Stomach (tissue), 9 donors: ENCODE measurements around the gene ALDH1A1. TPM values are rescaled to one million over a fixed set of nuclear protein-coding genes. Genes with fewer than 3 reads are reported as not detected.

Source experiments
- DNase-seq, 2 donors: peaks; one replicate each; pipeline versions ENCODE4 v3.0.0 to v3.0.0-alpha.2; 2013 to 2019
- H3K27ac ChIP-seq, 5 donors: fragments of 200-600 bp in 4 of 5; sonication (generic) in 4 of 5; one replicate each; pipeline ENCODE4 v1.5.1; 2013 to 2019; ENCODE audit warnings: mild to moderate bottlenecking in 1 of 5, moderate library complexity in 1 of 5
- H3K27me3 ChIP-seq, 3 donors: fragments of 200-600 bp; sonication (generic); one replicate each; pipeline ENCODE4 v1.5.1; 2017 to 2019; ENCODE audit warnings: mixed run types in 1 of 3
- H3K36me3 ChIP-seq, 4 donors: fragments of 200-600 bp; sonication (generic); 1 replicate in 3 of 4; 2 replicates in 1 of 4; pipeline ENCODE4 v1.5.1; 2016 to 2019
- H3K4me1 ChIP-seq, 4 donors: fragments of 200-600 bp; sonication (generic); one replicate each; pipeline ENCODE4 v1.5.1; 2016 to 2019
- H3K4me3 ChIP-seq, 4 donors: fragments of 200-600 bp; sonication (generic) in 3 of 4; one replicate each; pipeline ENCODE4 v1.5.1; 2016 to 2019; ENCODE audit warnings: mild to moderate bottlenecking in 1 of 4
- H3K9me3 ChIP-seq, 4 donors: fragments of 200-600 bp; sonication (generic); one replicate each; pipeline ENCODE4 v1.5.1; 2016 to 2019
- CTCF ChIP-seq, 7 experiments: fragments of 450-650 bp in 4 of 7; fragments of 200-600 bp in 3 of 7; sonication (generic) in 3 of 7; IDR thresholded peaks; one replicate each; pipeline ENCODE4 v1.5.1; 2016 to 2019; ENCODE audit warnings: antibody characterized with exemption in 7 of 7, control low read depth in 2 of 7, mild to moderate bottlenecking in 1 of 7
- EP300 ChIP-seq: sonication (generic); formaldehyde crosslinking; IDR thresholded peaks from one replicate; pipeline ENCODE4 v1.6.1; 2017; ENCODE audit warnings: antibody characterized with exemption
- POLR2A ChIP-seq, 4 donors: fragments of 450-650 bp; IDR thresholded peaks; one replicate each; pipeline ENCODE4 v1.6.1; 2016; ENCODE audit warnings: antibody characterized with exemption in 4 of 4, control low read depth in 2 of 4, mild to moderate bottlenecking in 1 of 4, moderate library complexity in 1 of 4
- POLR2AphosphoS5 ChIP-seq, 3 donors: sonication (generic); formaldehyde crosslinking; IDR thresholded peaks; one replicate each; pipeline ENCODE4 v1.6.1; 2016; ENCODE audit warnings: antibody characterized with exemption in 3 of 3
- WGBS, 5 donors: extraction: QIAGEN DNeasy Blood & Tissue Kit in 3 of 5; methylation state at CpG; one replicate each; pipeline versions ENCODE4 v1.1.5 to v1.1.7; 2013 to 2018; 5-methylcytosine and 5-hydroxymethylcytosine counted together
- intact Hi-C: fragments of 100-400 bp; cut with DNase I; formaldehyde crosslinking; loops from one replicate; pipeline ENCODE4 v1.15.1; 2023; ENCODE audit warnings: low total_unique reads
- polyA plus RNA-seq, 3 donors: library from polyadenylated mRNA; stranded (reverse); fragments of 200-250 nt; gene quantifications; one replicate each; pipeline ENCODE4 v1.2.3, GENCODE V29; 2013
- total RNA-seq, 5 donors: library from RNA; depleted of rRNA; stranded (reverse); fragments of >200 nt; gene quantifications; one replicate each; pipeline versions ENCODE4 v1.1.0 to v1.2.3, GENCODE V29; 2014 to 2016
- donor health status: healthy with polysubstance abuse.
- donor health status: Bipolar disorder and iron deficiency.
- donor health status: healthy.

ALDH1A1 gene
- total and polyA plus RNA-seq, 8 donors, result 92.1 to 423 (median 252) TPM

GRCh38 chr9:72897069-72897649 is 55.7 kb downstream of the ALDH1A1 start:
- DNase-seq, result no peak
- TF ChIP-seq POLR2A (IDR thresholded peaks at IDR 0.05) (no peak), POLR2AphosphoS5 (IDR thresholded peaks at IDR 0.05) (no peak), CTCF (IDR thresholded peaks at IDR 0.05) (no peak), EP300 (no peak)
- no peaks in the 10 kb centered on the region for H3K9me3 ChIP-seq
- no peaks in the 10 kb centered on the region for H3K27me3 ChIP-seq
- H3K4me3 ChIP-seq, result no peak overlapping the region
- no peaks in the 10 kb centered on the region for H3K4me1 ChIP-seq
- WGBS, 5 donors, result 76 to 90% (median 81%) methylated on average over 3 of the region's 3 CpGs
- H3K27ac ChIP-seq, result no peak overlapping the region
- intact Hi-C loops, result no loop called here
- H3K36me3 ChIP-seq, result peaks cover 0 to 36% (median 23%) of the 10 kb centered on the region in 4 donors

GRCh38 chr9:72896439-72896838 is 56.4 kb downstream of the ALDH1A1 start:
- WGBS, 5 donors, result 85 to 95% (median 91%) methylated on average over 1 of the region's 1 CpG
- TF ChIP-seq POLR2AphosphoS5 (IDR thresholded peaks at IDR 0.05) (no peak), CTCF (IDR thresholded peaks at IDR 0.05) (no peak)
- no peaks in the 10 kb centered on the region for H3K9me3 ChIP-seq
- H3K4me1 ChIP-seq, result no peaks in the 10 kb centered on the region
- peaks cover 0 to 33% (median 22%) of the 10 kb centered on the region in 4 donors for H3K36me3 ChIP-seq
- DNase-seq, result no peak
- H3K27me3 ChIP-seq, result no peaks in the 10 kb centered on the region
- H3K27ac ChIP-seq, result no peak overlapping the region
- intact Hi-C loops, result no loop called here
- H3K4me3 ChIP-seq, result no peak overlapping the region

GRCh38 chr9:72895122-72895521 is 57.7 kb downstream of the ALDH1A1 start:
- H3K4me1 ChIP-seq, result no peaks in the 10 kb centered on the region
- intact Hi-C loops, result no loop called here
- no peak for DNase-seq
- WGBS, 5 donors, result 87 to 96% (median 94%) methylated on average over 2 of the region's 2 CpGs
- H3K27me3 ChIP-seq, result no peaks in the 10 kb centered on the region
- no peak overlapping the region for H3K4me3 ChIP-seq
- H3K9me3 ChIP-seq, result no peaks in the 10 kb centered on the region
- TF ChIP-seq EP300 (no peak), POLR2A (IDR thresholded peaks at IDR 0.05) (no peak), CTCF (IDR thresholded peaks at IDR 0.05) (no peak), POLR2AphosphoS5 (IDR thresholded peaks at IDR 0.05) (no peak)
- H3K36me3 ChIP-seq, result peaks cover 0 to 26% (median 11%) of the 10 kb centered on the region in 4 donors
- H3K27ac ChIP-seq, result no peak overlapping the region

- no peak for DNase-seq
- no peaks in the 10 kb centered on the region for H3K4me1 ChIP-seq
- TF ChIP-seq EP300 (no peak), POLR2AphosphoS5 (IDR thresholded peaks at IDR 0.05) (no peak), CTCF (IDR thresholded peaks at IDR 0.05) (no peak), POLR2A (IDR thresholded peaks at IDR 0.05) (no peak)
- H3K36me3 ChIP-seq, result peaks cover 0 to 24% (median 8%) of the 10 kb centered on the region in 4 donors
- no peak overlapping the region for H3K27ac ChIP-seq
- no peak overlapping the region for H3K4me3 ChIP-seq
- no peaks in the 10 kb centered on the region for H3K27me3 ChIP-seq
- intact Hi-C loops, result no loop called here
- WGBS, 5 donors, result 89 to 96% (median 95%) methylated on average over 5 of the region's 5 CpGs
- H3K9me3 ChIP-seq, result no peaks in the 10 kb centered on the region
Measured at GRCh38 chr9:72894342-72894741, 58.5 kb downstream of the ALDH1A1 start.
